Subcutaneous adipose tissue (tissue), 4 donors: ENCODE data around the gene MUC13. TPM values are rescaled to one million over a fixed set of nuclear protein-coding genes. Genes with fewer than 3 reads are reported as not detected.

Experiments
- CTCF ChIP-seq: fragments of 450-650 bp; IDR thresholded peaks from one replicate; pipeline ENCODE4 v1.5.1; 2016; ENCODE audit warnings: low read depth, mild to moderate bottlenecking, control low read depth, antibody characterized with exemption, moderate library complexity
- total RNA-seq, 4 donors: library from RNA; depleted of rRNA; stranded (reverse); fragments of >200 nt; gene quantifications; one replicate each; pipeline ENCODE4 v1.1.0, GENCODE V29; 2016

Gene MUC13
- total RNA-seq, 4 donors from 2014 or later: 1.7 TPM; not detected in 3

DNA sequence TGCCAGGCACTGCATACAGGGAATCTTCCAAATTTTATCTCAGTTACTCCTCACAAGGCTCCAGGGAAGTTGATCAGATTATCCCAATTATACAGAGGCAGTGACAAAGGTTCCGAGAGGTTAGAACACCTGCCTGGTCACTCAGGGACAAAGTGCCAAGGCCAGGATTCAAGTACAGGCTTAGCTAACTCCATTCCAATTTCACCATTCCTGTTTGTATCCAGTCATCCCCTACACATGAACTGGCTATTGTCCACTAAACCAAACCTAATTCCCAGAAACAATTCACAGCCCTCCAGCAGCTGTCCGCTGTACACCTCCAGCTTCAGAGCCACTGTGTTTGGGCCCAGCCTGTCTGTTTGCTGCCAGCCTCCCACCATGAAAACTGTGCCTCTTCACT is 16.0 kb downstream of the MUC13 start:
- TF ChIP-seq CTCF: no peak

DNA sequence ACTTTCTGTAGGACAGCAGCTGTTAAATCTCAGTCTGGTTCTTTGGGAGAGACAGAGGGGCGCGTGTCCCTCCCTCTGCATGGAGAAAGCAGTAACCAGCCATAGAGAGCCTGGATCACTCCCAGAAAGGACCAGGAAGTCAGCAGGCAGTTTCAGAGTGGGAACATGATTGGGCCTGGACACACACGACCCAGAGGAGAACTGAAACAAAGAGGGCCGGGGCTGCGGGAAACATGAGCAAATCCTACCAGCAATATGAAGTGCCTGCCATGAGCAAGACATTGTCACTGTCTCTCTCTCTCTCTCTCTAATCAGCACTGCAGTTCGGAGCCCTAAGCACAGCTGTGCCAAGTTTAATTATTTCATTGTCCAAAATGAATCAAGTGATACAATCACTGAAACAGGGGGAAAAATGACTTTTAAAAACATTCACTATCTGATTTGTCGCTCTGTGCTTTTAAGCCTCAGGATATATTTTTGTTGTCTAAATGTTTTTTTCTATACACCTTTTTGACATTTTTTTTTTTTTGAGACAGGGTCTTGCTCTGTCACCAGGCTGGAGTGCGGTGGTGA is 17.6 kb downstream of the MUC13 start:
- no peak for TF ChIP-seq CTCF

DNA sequence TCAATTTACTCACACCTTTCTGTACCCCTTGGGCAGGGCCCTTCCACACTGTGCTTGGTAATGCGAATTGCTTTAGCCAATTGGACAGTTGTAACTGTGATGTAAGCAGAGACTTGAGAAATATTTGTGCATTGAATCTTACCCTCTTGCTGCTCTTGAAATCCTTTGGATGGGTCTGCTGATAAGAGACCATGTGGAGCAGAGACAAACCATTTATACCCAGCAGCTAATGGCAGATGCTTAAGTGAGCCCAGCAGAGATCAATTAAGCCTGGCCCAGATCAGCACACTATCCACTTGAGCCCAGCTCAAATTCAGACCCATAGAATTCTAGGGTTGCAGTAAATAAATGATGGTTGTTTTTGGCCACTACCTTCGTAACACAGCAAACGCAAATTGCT is 19.3 kb downstream of the MUC13 start:
- TF ChIP-seq CTCF: no peak

- no peak for TF ChIP-seq CTCF
Observed at GRCh38 chr3:124907957-124908356, 26.6 kb downstream of the MUC13 start.

DNA sequence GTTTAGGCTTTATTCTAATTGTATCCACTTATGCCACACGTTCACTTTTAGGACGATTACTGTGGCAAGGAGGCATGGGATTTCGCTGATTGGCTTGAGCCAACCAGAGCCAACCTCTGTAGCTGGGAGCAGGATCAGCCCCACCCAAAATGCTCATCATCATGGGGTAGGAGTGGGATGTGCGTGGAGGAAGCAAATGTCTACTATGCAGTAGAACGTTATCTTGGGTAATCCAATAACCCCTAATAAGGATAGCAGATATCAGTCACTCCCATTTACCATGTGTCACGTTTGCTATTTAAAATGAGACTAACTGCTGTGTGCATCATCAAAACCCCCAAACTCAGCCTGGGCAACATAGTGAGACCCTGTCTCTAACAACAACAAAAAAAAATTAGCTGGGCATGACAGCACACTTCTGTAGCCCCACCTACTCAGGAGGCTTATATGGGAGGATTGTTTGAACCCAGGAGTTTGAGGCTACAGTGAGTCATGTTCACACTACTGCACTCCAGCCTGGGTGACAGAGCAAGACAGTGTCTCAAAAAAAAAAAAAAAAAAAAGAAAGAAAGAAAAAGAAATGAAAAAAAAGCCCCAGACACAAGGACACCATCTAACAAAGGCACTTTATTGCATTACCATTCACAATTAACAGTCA is 29.6 kb downstream of the MUC13 start:
- TF ChIP-seq CTCF: no peak

GRCh38 chr3:124903896-124904834 is 30.4 kb downstream of the MUC13 start:
- no peak for TF ChIP-seq CTCF
